Measurements from ENCODE around the gene PDHX. TPM values are rescaled to one million over a fixed set of nuclear protein-coding genes. Genes with fewer than 3 reads are reported as not detected.
A peak's percentile ranks its signal among the peaks of the same experiment; 100 is the strongest.
"Not testable (repeated sequence)": the region's sequence is repeated elsewhere in the genome, so short reads cannot be mapped to it uniquely, and the experiment has no call there.

The PDHX gene
- 10 to 100 TPM; 28.0 to 29.7 TPM for total RNA-seq

DNA sequence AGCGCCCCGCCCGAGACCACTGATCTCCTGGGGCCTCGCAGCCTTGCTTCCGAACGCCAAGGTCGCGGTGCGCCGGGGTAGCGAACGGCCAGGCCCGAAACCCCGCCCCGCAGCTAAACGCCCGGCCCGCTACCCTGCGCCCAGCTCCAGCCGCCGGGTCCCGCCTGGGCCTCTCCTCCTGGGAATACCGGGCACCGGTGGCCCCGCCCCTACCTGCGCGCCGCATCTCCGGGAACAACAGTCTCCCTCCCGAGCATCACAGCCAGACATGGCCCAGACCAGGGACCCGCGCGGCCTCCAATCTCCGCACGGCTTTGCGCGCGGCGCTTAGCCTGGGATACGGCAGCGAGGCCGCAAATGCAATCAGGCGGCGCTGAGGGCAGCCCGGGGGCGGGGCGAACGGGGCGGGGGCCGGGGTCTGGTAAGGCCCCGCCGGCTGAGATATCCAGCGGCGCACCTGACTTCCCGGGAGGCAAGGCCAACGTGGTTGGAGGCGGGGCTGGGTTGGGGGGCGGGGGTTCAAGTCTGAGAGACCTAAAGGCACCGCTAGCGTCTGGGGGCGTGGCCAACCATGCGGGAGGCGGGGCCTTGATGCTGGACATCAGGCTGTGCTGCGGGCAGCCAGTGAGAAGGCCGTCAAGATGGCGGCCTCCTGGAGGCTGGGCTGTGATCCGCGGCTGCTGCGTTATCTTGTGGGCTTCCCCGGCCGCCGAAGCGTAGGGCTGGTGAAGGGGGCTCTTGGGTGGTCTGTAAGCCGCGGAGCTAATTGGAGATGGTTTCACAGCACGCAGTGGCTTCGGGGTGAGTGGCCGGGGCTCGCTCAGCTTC is at the start of gene PDHX, which contains the start of gene APIP:
Gene PDHX (plus strand): TSS at position 604 of the 828 bp plus-strand sequence. CDS start 38 bp downstream, at position 642.
Gene APIP (minus strand): TSS at position 365 of the 828 bp plus-strand sequence. CDS start 95 bp downstream, at position 270.
- POLR2A ChIA-PET: interaction anchor here (0.6 to 2.3 kb wide), 17 partner anchors 9 to 811 kb away, joined by 3 to 13 read pairs (median 3); partner anchors contain the start of genes CD44 and NAT10
- CTCF ChIA-PET: interaction anchor here (1.1 to 1.7 kb wide), 4 partner anchors 9 to 476 kb away, joined by 4 to 5 read pairs (median 4); no protein-coding TSS in a partner anchor
- peaks cover 33% of the 10 kb centered on the region for H3K4me1 Mint-ChIP-seq
- H3K36me3 Mint-ChIP-seq (ENCODE audit: low read depth): peaks cover 18% of the 10 kb centered on the region
- peak; percentile 96 for DNase-seq
- H3K27me3 Mint-ChIP-seq: no peaks in the 10 kb centered on the region
- peak within 1 kb of the TSS; percentile 76 for H3K27ac Mint-ChIP-seq
- no peaks in the 10 kb centered on the region for H3K9me3 Mint-ChIP-seq
- H3K4me3 Mint-ChIP-seq: peak within 1 kb of the TSS; percentile 81

DNA sequence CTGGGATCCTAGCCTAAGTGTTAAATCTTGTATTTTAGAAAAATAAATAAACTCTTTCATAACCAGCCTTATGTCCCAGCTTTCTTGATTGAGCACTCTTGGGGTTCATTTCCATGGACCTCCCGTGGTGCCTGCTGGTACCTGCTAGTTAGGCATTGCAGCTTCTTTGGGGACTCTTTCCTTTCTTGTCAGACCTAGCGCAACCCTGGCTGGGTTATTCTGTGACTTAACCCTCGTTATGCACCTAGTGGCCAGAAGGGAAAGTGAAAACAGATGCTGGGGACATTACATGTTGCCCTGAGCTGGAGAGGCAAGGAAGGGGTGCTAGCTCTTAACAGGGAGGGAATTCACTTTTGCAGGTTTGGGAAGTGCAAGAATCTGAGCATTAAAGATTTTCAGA is 47.0 kb upstream of the PDHX start:
- Mint-ChIP-seq H3K9me3 (no peaks in the 10 kb centered on the region), H3K27ac (no peak overlapping the region), H3K4me3 (no peak overlapping the region), H3K36me3 (ENCODE audit: low read depth) (no peaks in the 10 kb centered on the region), H3K4me1 (no peaks in the 10 kb centered on the region), H3K27me3 (peaks cover 3% of the 10 kb centered on the region)
- POLR2A ChIA-PET: no interaction called here
- CTCF ChIA-PET: no interaction called here
- no peak for DNase-seq

DNA sequence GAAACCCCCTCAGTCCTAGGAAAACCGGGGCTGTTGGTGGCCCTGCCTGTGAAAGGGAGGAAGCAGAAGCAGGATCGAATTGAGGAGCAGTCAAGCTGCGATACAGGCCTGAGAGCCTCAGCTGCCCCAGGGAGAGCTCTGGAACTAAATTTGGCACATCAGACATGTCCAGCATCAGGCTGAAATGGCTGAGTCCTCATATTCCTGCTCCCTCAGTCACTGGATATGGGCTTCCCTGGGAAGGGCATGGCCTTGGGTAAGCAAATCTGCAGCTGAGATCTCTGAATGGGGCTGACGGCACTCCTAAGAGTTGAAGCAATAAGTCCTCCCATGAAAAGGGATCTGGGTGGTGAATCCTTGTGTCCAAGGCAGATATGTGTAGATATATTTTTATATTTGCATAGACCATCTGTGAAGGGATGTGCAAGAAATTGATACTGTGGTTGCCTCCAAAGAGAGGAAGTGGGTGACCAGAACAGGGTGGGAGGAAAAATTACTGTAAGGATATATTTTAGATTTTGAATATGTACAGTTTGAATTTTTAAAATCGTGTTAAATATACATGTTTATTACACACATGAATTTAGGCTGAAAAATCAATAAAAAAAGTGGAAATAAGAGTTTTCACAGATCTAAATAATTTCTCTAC is 45.7 kb upstream of the PDHX start:
- H3K27me3 Mint-ChIP-seq: no peaks in the 10 kb centered on the region
- no peak for DNase-seq
- no peak overlapping the region for H3K4me3 Mint-ChIP-seq
- no peaks in the 10 kb centered on the region for H3K36me3 Mint-ChIP-seq (ENCODE audit: low read depth)
- CTCF ChIA-PET: no interaction called here
- no peak overlapping the region for H3K27ac Mint-ChIP-seq
- POLR2A ChIA-PET: no interaction called here
- no peaks in the 10 kb centered on the region for H3K4me1 Mint-ChIP-seq
- H3K9me3 Mint-ChIP-seq: no peaks in the 10 kb centered on the region

DNA sequence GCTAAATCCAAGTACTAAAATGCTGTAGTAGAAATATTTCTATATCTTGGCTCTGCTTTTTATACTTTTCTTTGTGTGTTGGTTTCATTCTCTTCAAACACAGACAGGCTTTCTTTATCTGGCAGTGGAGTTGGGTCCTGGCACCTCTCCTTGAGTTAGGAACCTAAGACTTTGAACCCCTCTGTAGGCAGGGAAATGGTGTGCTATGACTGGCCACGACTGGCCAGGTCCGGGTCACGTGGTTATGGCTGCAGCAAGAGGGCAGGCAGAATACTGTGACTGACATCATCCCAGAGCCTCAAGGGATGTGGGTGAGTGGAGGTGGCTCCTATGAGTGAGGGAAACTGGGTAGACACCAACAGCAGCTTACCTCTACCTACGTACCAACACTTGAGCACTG is 42.2 kb upstream of the PDHX start:
- CTCF ChIA-PET: no interaction called here
- POLR2A ChIA-PET: no interaction called here
- Mint-ChIP-seq H3K27me3 (no peaks in the 10 kb centered on the region), H3K36me3 (ENCODE audit: low read depth) (no peaks in the 10 kb centered on the region), H3K4me1 (no peaks in the 10 kb centered on the region), H3K9me3 (no peaks in the 10 kb centered on the region), H3K27ac (no peak overlapping the region), H3K4me3 (no peak overlapping the region)
- DNase-seq: no peak

DNA sequence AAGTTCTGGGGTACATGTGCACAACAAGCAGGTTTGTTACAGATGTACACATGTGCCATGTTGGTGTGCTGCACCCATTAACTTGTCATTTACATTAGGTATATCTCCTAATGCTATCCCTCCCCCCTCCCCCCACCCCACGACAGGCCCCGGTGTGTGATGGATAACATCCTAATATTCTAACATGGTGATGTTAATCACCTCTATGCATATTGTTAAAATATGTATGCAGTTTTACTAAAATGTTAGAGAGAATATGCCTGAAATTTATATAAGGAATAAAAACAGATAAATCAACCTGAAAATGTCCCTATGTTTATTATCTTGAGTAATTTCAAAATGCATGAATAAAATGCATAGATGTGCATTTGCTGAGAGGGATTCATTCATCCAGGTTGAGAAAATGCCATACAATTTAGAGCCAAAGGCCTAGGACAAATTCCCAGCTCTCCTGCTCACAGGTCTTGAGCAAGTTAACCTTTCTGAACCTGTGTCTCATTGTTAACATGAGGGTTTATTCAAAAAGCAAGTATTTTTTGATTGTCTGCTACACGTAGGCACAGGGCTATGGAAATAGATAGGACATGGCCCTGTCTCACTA is 38.9 kb upstream of the PDHX start:
- H3K27ac Mint-ChIP-seq: no peak overlapping the region
- no peak overlapping the region for H3K4me3 Mint-ChIP-seq
- no peaks in the 10 kb centered on the region for H3K27me3 Mint-ChIP-seq
- H3K9me3 Mint-ChIP-seq: no peaks in the 10 kb centered on the region
- DNase-seq: no peak
- CTCF ChIA-PET: no interaction called here
- peaks cover 5% of the 10 kb centered on the region for H3K36me3 Mint-ChIP-seq (ENCODE audit: low read depth)
- H3K4me1 Mint-ChIP-seq: no peaks in the 10 kb centered on the region
- POLR2A ChIA-PET: no interaction called here

DNA sequence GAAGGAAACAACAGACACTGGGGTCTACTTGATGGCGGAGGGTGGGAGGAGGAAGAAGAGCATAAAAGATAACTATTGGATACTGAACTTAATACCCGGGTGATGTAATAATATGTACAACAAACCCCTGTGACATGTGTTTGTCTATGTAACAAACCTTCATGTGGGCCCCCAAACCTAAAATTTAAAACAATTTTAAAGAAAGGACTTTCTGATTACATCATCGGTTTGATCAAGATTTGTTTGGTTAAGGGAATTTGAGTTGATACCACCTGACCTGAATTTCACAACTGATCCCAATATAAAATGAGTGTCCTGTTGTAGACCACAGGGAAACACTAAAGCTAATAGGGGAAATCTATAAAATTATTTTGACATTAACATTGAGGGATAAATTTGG is 34.5 kb upstream of the PDHX start:
- ChIA-PET CTCF (no interaction called here), POLR2A (no interaction called here)
- DNase-seq: no peak
- no peak overlapping the region for H3K4me3 Mint-ChIP-seq
- H3K9me3 Mint-ChIP-seq: no peaks in the 10 kb centered on the region
- H3K27ac Mint-ChIP-seq: no peak overlapping the region
- peaks cover 14% of the 10 kb centered on the region for H3K36me3 Mint-ChIP-seq (ENCODE audit: low read depth)
- H3K4me1 Mint-ChIP-seq: no peaks in the 10 kb centered on the region
- no peaks in the 10 kb centered on the region for H3K27me3 Mint-ChIP-seq

DNA sequence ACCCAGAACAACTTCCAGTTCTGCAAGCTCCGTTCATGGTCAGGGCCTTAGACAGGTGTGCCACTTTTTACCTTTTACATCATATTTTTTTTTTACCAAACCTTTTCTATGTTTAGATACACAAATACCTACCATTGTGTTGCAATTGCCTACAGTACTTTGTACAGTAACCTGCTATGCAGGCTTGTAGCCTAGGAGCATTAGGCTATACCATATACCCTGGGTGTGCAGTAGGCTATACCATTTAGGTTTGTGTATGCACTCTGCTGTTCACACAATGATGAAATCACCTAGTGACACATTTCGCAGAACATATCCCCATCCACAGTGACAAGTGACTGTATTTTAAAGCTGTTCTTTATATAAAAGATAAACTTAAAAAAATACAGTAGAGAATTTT is 29.8 kb upstream of the PDHX start:
- Mint-ChIP-seq H3K4me1 (no peaks in the 10 kb centered on the region), H3K9me3 (no peaks in the 10 kb centered on the region), H3K36me3 (ENCODE audit: low read depth) (peaks cover 10% of the 10 kb centered on the region), H3K4me3 (no peak overlapping the region), H3K27ac (no peak overlapping the region), H3K27me3 (no peaks in the 10 kb centered on the region)
- ChIA-PET POLR2A (no interaction called here), CTCF (interaction anchor here (0.6 to 1.2 kb wide), 7 partner anchors 11 to 935 kb away, joined by 3 to 4 read pairs (median 3); no protein-coding TSS in a partner anchor)
- DNase-seq: no peak

DNA sequence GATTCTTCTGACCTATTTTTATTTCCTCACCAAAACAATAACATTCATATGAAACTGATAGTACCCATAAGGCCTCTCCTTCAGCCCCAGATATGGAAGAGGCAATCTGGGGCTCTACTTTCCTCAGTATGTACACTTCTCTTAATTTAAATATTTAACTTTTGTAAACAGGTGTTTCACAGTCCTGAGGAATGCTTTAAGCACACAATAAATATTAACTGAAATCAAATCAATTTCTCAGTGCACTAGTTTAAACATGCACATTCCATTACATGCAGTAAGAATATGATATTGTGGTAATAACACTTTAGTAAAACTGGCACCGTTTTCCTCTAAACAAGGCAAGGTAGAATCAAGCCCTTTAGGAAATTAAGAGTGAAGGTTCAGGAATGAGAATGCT is 29.2 kb upstream of the PDHX start:
- Mint-ChIP-seq H3K4me3 (no peak overlapping the region), H3K27ac (no peak overlapping the region)
- POLR2A ChIA-PET: no interaction called here

DNA sequence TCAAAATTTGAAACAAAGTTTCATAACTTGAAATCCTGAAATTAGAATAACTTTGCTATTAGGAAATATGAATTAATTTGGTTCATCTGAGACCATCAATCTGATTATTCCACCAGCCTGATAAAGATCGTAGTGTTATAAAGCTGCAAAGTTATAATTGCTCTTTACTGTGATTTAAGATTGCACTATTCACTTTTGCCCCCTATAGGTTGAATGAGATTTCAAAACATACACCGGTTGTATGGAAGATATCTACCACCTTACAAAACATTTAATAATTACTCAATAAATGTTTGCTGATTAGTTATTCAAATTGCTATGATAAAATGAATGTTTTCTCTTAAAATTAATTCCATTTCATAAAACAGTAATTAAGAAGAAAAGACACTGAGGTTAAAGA is 26.3 kb upstream of the PDHX start:
- CTCF ChIA-PET: interaction anchor here (0.9 to 4.0 kb wide), 4 partner anchors 33 to 377 kb away, joined by 3 to 34 read pairs (median 4); no protein-coding TSS in a partner anchor
- H3K9me3 Mint-ChIP-seq: no peaks in the 10 kb centered on the region
- H3K27ac Mint-ChIP-seq: no peak overlapping the region
- no peak for DNase-seq
- H3K36me3 Mint-ChIP-seq (ENCODE audit: low read depth): no peaks in the 10 kb centered on the region
- H3K4me1 Mint-ChIP-seq: no peaks in the 10 kb centered on the region
- H3K4me3 Mint-ChIP-seq: no peak overlapping the region
- POLR2A ChIA-PET: no interaction called here
- H3K27me3 Mint-ChIP-seq: no peaks in the 10 kb centered on the region

More for the DNA sequence above, 29.2 kb upstream of the PDHX start:
- no peak for DNase-seq
- Mint-ChIP-seq H3K4me1 (no peaks in the 10 kb centered on the region), H3K9me3 (no peaks in the 10 kb centered on the region), H3K27me3 (no peaks in the 10 kb centered on the region), H3K36me3 (ENCODE audit: low read depth) (peaks cover 8% of the 10 kb centered on the region)
- CTCF ChIA-PET: interaction anchor here (0.9 to 1.2 kb wide), 4 partner anchors 12 to 935 kb away, joined by 3 to 4 read pairs (median 4); no protein-coding TSS in a partner anchor

DNA sequence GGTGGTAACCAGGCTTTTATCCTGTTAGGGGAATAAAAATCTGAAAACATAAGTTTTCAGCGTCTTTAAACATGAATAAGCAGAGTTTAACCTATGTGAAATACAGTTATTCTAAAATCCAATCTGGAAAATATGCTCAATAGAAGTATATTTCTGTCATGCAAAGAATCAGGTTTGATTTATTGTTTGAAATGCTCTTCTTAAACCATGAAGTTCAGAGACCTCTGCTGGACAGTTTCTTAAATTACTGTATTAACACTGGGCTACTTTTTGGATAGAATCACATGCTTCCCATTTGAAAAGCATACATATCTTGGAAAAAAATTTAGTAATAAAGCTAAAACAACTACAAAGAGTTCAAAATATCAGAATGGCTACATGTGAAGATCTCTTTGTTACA is 25.6 kb upstream of the PDHX start:
- no peaks in the 10 kb centered on the region for H3K9me3 Mint-ChIP-seq
- no peak overlapping the region for H3K4me3 Mint-ChIP-seq
- H3K27me3 Mint-ChIP-seq: no peaks in the 10 kb centered on the region
- POLR2A ChIA-PET: no interaction called here
- no peak overlapping the region for H3K27ac Mint-ChIP-seq
- DNase-seq: no peak
- CTCF ChIA-PET: interaction anchor here (0.9 to 4.0 kb wide), 4 partner anchors 32 to 378 kb away, joined by 3 to 34 read pairs (median 9); partner anchors contain the start of gene ELF5
- no peaks in the 10 kb centered on the region for H3K36me3 Mint-ChIP-seq (ENCODE audit: low read depth)
- H3K4me1 Mint-ChIP-seq: no peaks in the 10 kb centered on the region

DNA sequence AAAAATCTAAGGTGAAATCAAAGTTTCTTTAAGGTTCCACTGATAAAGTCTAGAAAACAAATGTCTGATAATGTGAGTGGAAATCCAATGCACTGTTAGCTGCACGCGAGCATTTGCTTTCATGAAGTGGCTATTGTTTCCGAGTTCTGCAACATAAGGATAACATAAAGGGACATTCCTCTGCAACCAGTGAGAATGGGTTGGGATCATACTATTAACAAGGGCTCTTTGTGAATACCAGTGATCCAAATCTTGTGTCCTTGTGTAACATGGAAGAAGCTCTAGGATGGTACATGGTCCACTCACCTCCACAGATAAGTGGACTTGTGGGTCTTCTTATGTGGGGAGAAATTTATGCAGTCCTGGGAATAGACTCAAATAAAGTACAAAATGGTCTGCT is 24.8 kb upstream of the PDHX start:
- POLR2A ChIA-PET: no interaction called here
- Mint-ChIP-seq H3K27ac (no peak overlapping the region), H3K36me3 (ENCODE audit: low read depth) (peaks cover 7% of the 10 kb centered on the region), H3K4me3 (no peak overlapping the region), H3K4me1 (no peaks in the 10 kb centered on the region), H3K27me3 (no peaks in the 10 kb centered on the region), H3K9me3 (peaks cover 6% of the 10 kb centered on the region)
- DNase-seq: no peak
- CTCF ChIA-PET: interaction anchor here (0.9 to 4.0 kb wide), 5 partner anchors 32 to 379 kb away, joined by 3 to 34 read pairs (median 4); partner anchors contain the start of gene ELF5

DNA sequence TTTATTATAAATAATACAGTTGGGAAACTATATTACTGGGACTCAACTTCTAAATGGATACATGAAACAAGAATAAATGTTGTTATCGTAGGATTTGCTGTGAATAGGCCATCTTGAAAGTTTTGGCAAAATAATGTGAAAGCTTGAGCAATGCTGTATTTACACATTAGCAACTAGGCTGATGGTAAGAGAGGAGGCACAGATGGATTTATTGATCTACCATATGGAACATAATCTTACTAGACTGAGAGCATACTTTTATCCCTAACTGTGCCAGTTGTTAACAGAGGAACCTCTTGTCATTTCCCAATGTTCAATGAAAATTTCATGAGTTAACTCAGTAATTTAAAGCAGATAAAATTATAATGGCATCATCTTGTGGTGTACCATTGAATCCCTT is 23.0 kb upstream of the PDHX start:
- H3K4me3 Mint-ChIP-seq: no peak overlapping the region
- POLR2A ChIA-PET: no interaction called here
- DNase-seq: no peak
- no peaks in the 10 kb centered on the region for H3K27me3 Mint-ChIP-seq
- peaks cover 12% of the 10 kb centered on the region for H3K36me3 Mint-ChIP-seq (ENCODE audit: low read depth)
- H3K27ac Mint-ChIP-seq: no peak overlapping the region
- H3K9me3 Mint-ChIP-seq: peaks cover 9% of the 10 kb centered on the region
- CTCF ChIA-PET: interaction anchor here (0.9 kb wide), 1 partner anchor 17 kb away, joined by 3 read pairs; no protein-coding TSS in a partner anchor
- no peaks in the 10 kb centered on the region for H3K4me1 Mint-ChIP-seq

DNA sequence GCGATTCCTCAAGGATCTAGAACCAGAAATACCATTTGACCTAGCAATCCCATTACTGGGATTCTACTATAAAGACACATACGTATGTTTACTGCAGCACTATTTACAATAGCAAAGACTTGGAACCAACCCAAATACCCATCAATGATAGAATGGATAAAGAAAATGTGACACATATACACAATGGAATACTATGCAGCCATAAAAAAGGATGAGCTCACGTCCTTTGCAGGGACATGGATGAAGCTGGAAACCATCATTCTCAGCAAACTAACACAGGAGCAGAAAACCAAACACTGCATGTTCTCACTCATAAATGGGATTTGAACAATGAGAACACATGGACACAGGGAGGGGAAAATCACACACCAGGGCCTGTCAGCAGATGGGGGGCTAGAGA is 20.2 kb upstream of the PDHX start:
- POLR2A ChIA-PET, H3K4me3 Mint-ChIP-seq, H3K4me1 Mint-ChIP-seq, H3K27ac Mint-ChIP-seq, DNase-seq, H3K27me3 Mint-ChIP-seq: not testable (repeated sequence)
- Mint-ChIP-seq H3K9me3 (peaks cover 32% of the 10 kb centered on the region), H3K36me3 (ENCODE audit: low read depth) (peaks cover 29% of the 10 kb centered on the region)
- CTCF ChIA-PET: interaction anchor here (2.8 kb wide), 1 partner anchor 309 kb away, joined by 14 read pairs; no protein-coding TSS in a partner anchor
